ENCODE measurements around the gene MAP2K2. TPM values are rescaled to one million over a fixed set of nuclear protein-coding genes. Genes with fewer than 3 reads are reported as not detected.
A peak's percentile ranks its signal among the peaks of the same experiment; 100 is the strongest.

The MAP2K2 gene
- total and polyA plus RNA-seq, 9 of the 15 experiments (the other 6 are each of a cell fraction or from before 2014, with no cell fraction given) = 1.0 to 151 (median 58.3) TPM

GRCh38 chr19:4066176-4066606 lies 57.7 kb downstream of the MAP2K2 start:
- BruUV-seq (replicated peaks) = no TSS peak
- FAIRE-seq (no peak), DNase-seq (ENCODE audit: extremely low read depth in 1 of 4, low spot score in 3 of 4) (no peak), ATAC-seq (no peak)
- Histone ChIP-seq H3K9me3 (replicated peaks; ENCODE audit: control insufficient read depth, insufficient read depth, low read depth, low read length) (no peaks in the 10 kb centered on the region), H2AFZ (ENCODE audit: low read depth, low read length) (no peak overlapping the region), H3K36me3 (ENCODE audit: control insufficient read depth, insufficient read depth, low read length) (peaks cover 36% of the 10 kb centered on the region; the same call in 1 of the 3 replicates), H3K4me3 (peak overlapping the region; percentile 100), H3K27ac (ENCODE audit: extremely low read depth, low read depth, low read length) (peak overlapping the region; percentile 97), H3K4me2 (ENCODE audit: insufficient read depth, low read length) (peak overlapping the region; percentile 63; the same call in 1 of the 2 replicates), H3K4me1 (replicated peaks in 1 of 2; ENCODE audit: control insufficient read depth in 2 of 2, insufficient read depth in 2 of 2, low read length in 2 of 2) (peaks cover 20 to 68% of the 10 kb centered on the region in 2 experiments), H3K27me3 (ENCODE audit: control insufficient read depth in 2 of 2, insufficient read depth in 2 of 2, low read length in 2 of 2) (no peaks in the 10 kb centered on the region), H3K9me1 (ENCODE audit: control insufficient read depth, insufficient read depth, low read length) (peaks cover 8% of the 10 kb centered on the region), H3K9ac (ENCODE audit: insufficient read depth in 1 of 2, low read depth in 2 of 2, low read length in 2 of 2) (peak overlapping the region; percentile 83 to 98; a peak in 3 of 4 replicates), H3K79me2 (ENCODE audit: control insufficient read depth, insufficient read depth, low read length) (peaks cover 43% of the 10 kb centered on the region), H4K20me1 (replicated peaks; ENCODE audit: control insufficient read depth, insufficient read depth, low read length) (peaks cover 33% of the 10 kb centered on the region)
- 1% methylated on average over 13 of the region's 31 CpGs for WGBS (ENCODE audit: insufficient coverage, low coverage, missing lambda C conversion rate)
- POLR2A ChIA-PET = interaction anchor here (0.6 to 1.5 kb wide), 2 partner anchors 11 to 14 kb away, joined by 3 to 4 read pairs; no protein-coding TSS in a partner anchor
- CTCF ChIA-PET (ENCODE audit: low intra/inter-chr PET ratio) = interaction anchor here (0.5 kb wide), 1 partner anchor 18 kb away, joined by 8 read pairs; no protein-coding TSS in a partner anchor
- intact Hi-C loops (cut with micrococcal nuclease) (loop anchor here (5.0 to 10.0 kb wide), 3 partner anchors 56 to 119 kb away; partner anchors contain the start of genes ANKRD24, MAP2K2, PIAS4 and SIRT6), in situ Hi-C loops (cut with MboI) (no loop called here)
- no peak for TF ChIP-seq U2AF1 (optimal IDR thresholded peaks at IDR 0.05; ENCODE audit: low read depth, low read length)
- TF ChIP-seq KLF16 (IDR thresholded peaks at IDR 0.05) = no peak
- TF ChIP-seq THRB (CRISPR knock-in tag; conservative IDR thresholded peaks at IDR 0.05) = no peak
- no peak for TF ChIP-seq ZNF217 (CRISPR knock-in tag; IDR thresholded peaks at IDR 0.05)
- TF ChIP-seq CXXC5 (CRISPR knock-in tag; IDR thresholded peaks at IDR 0.05) = no peak
- TF ChIP-seq SPI1 (IDR thresholded peaks at IDR 0.05; ENCODE audit: borderline replicate concordance, low read depth, low read length) = no peak
- TF ChIP-seq ZNF140 (CRISPR knock-in tag; IDR thresholded peaks at IDR 0.05) = no peak
- TF ChIP-seq NUFIP1 (IDR thresholded peaks at IDR 0.05; ENCODE audit: partially characterized antibody) = no peak
- no peak for TF ChIP-seq ZNF696 (CRISPR knock-in tag; conservative IDR thresholded peaks at IDR 0.05)
- TF ChIP-seq ZNF444 (CRISPR knock-in tag; IDR thresholded peaks at IDR 0.05) = peak; percentile 71; the same call in 1 of the 2 replicates
- no peak; the same call in 1 of the 2 replicates for TF ChIP-seq VEZF1 (CRISPR knock-in tag; IDR thresholded peaks at IDR 0.05)
- peak in 1 of 2 experiments; percentile 85; a peak in 2 of 4 replicates for TF ChIP-seq KDM1A (IDR thresholded peaks at IDR 0.05)
- TF ChIP-seq USF1 (CRISPR knock-in tag; IDR thresholded peaks at IDR 0.05) = no peak
- TF ChIP-seq KLF6 (CRISPR knock-in tag; IDR thresholded peaks at IDR 0.05; ENCODE audit: borderline replicate concordance) = no peak
- peak; percentile 4; the same call in 1 of the 2 replicates for TF ChIP-seq ZFX (CRISPR knock-in tag; IDR thresholded peaks at IDR 0.05)
- TF ChIP-seq E2F1 (CRISPR knock-in tag; IDR thresholded peaks at IDR 0.05) = no peak
- TF ChIP-seq BCL6 (CRISPR knock-in tag; IDR thresholded peaks at IDR 0.05) = no peak
- TF ChIP-seq ZNF408 (CRISPR knock-in tag; IDR thresholded peaks at IDR 0.05; ENCODE audit: low read depth) = no peak
- peak; percentile 26 for TF ChIP-seq PCBP1 (IDR thresholded peaks at IDR 0.05; ENCODE audit: low read depth, low read length, poor library complexity, severe bottlenecking)
- TF ChIP-seq ZNF354B (CRISPR knock-in tag; IDR thresholded peaks at IDR 0.05) = no peak
